Loucy (cell line): ENCODE data around the gene NAV2.

ENCODE experiments used
- EZH2phosphoT487 ChIP-seq: fragments of 200-600 bp; IDR thresholded peaks from 2 replicates; pipeline ENCODE4 v1.6.1; 2018; ENCODE audit warnings: antibody characterized with exemption, mild to moderate bottlenecking, moderate library complexity, borderline replicate concordance
- TF ChIP-seq, protein P1 (sequence below): fragments of 200-600 bp; sonication (generic); conservative IDR thresholded peaks from 2 replicates; pipeline ENCODE4 v1.5.1; 2014; ENCODE audit warnings: mild to moderate bottlenecking, antibody characterized with exemption, low read length

GRCh38 chr11:19721176-19721575, 8.5 kb downstream of the NAV2 start:
- TF ChIP-seq, protein P1, sequence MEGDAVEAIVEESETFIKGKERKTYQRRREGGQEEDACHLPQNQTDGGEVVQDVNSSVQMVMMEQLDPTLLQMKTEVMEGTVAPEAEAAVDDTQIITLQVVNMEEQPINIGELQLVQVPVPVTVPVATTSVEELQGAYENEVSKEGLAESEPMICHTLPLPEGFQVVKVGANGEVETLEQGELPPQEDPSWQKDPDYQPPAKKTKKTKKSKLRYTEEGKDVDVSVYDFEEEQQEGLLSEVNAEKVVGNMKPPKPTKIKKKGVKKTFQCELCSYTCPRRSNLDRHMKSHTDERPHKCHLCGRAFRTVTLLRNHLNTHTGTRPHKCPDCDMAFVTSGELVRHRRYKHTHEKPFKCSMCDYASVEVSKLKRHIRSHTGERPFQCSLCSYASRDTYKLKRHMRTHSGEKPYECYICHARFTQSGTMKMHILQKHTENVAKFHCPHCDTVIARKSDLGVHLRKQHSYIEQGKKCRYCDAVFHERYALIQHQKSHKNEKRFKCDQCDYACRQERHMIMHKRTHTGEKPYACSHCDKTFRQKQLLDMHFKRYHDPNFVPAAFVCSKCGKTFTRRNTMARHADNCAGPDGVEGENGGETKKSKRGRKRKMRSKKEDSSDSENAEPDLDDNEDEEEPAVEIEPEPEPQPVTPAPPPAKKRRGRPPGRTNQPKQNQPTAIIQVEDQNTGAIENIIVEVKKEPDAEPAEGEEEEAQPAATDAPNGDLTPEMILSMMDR = no peak
- TF ChIP-seq EZH2phosphoT487 = no peak
